ENCODE results near the gene IGFBP1.
"Not testable (repeated sequence)": the region's sequence is repeated elsewhere in the genome, so short reads cannot be mapped to it uniquely, and the experiment has no call there.

Gene IGFBP1

DNA sequence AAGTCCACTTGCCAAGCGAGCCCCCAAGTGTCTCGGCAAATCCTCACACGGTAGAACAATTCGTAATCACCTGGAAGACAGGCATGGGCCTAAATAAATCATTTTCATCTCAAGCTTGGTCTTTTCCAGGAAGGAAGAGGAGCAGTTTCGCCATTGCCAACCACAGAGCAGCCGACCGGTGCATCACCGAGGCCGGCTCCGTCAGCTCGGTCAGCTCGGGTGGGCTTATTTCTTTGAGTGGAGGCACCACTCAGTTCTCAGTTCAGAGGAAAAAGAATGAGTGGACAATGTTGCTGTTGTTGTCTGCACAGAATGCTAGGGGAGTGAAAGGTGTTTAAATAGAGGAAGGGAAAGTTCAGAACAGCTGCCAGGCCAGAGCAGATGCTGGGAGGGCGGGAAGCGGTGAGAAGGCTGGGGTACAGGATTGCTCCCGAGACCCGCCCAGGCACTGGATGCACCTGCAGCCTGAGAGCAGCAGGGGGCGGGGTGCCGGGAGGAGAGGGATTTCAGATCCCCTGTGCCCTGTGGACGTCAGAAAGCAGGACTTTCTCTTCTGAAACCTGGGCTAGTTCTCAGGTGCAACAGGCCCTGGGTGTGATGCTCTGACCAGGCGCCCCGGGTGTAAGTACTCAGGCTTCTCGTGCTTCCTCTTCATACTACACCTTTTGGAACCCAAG is 50.5 kb downstream of the IGFBP1 start:
- DNase-seq (ENCODE audit: low spot score): no peak

- DNase-seq (ENCODE audit: low spot score): no peak
Measured at GRCh38 chr7:45939574-45939973, 51.3 kb downstream of the IGFBP1 start.

DNA sequence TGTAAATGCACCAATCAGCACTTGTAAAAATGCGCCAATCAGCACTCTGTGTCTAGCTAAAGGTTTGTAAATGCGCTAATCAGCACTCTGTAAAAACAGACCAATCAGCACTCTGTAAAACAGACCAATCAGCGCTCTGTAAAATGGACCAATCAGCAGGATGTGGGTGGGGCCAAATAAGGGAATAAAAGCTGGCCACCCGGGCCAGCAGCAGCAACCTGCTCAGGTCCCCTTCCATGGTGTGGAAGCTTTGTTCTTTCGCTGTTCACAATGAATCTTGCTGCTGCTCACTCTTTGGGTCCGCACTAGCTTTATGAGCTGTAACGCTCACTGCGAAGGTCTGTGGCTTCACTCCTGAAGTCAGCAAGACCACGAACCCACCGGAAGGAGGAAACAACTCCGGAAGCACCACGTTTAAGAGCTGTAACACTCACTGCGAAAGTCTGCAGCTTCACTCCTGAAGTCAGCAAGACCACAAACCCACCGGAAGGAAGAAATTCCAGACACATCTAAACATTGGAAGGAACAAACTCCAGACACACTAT is 52.0 kb downstream of the IGFBP1 start:
- not testable (repeated sequence) for DNase-seq (ENCODE audit: low spot score)

DNA sequence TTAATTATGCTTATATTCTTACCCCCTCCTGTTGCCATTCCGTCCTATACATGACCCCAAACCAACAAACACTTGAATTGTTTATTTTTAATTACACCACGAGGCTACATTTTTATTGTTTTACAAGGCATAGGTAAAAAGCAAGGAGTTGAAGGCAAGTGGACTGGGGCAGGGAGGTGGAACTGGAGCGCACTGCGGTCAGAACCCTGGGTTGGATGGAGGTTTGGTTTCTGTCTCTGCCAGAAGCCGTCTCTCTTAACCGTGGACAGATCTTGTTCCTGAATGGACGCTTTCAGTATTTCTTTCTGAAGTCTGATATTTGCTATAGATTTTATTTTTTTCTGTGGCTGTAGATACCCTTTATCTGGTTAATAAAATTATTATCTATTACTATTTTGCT is 52.7 kb downstream of the IGFBP1 start:
- DNase-seq (ENCODE audit: low spot score): no peak
